CD4-positive, alpha-beta T cell treated with Interleukin-17A for 1 hour (primary cell): ENCODE data around the gene AP1M1.
A peak's percentile ranks its signal among the peaks of the same experiment; 100 is the strongest.
"Not testable (repeated sequence)": the region's sequence is repeated elsewhere in the genome, so short reads cannot be mapped to it uniquely, and the experiment has no call there.

Source experiments
- DNase-seq: peaks from one replicate; pipeline ENCODE4 v3.0.0-alpha.2; 2020

AP1M1 gene

DNA sequence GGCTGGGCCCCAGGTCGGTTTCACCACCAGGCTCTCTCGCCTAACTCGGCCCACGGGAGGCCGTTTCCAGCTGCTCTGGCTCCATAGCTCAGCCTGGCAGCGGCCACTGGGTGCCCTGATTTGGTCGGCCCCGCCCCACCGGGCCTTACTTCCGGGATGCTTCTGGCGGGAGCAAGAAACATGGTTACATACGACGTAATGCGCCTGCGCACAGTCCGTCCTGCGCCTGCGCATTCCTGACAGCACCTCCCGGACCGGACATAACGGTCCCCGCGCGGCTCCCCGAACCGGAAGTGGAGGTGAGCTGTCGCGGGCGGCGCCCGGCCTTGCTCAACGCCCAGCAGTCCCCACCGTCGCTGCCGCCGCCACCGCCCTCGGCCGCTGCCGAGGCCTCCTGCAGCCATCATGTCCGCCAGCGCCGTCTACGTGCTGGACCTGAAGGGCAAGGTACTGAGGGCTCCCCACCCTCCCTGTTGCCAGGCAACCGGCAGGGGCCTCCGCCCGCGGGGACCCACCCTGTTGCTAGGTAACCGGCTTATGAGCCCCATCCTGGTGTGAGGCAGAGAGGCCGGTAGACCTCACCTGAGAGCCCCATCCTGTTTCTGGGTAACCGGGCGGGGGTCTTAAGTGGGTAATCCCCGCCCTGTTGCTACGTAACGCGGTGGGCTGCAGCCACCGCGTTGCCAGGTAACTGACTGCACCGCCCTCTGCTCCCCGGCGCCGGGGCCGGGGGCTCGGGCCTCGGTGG is at the start of gene AP1M1:
TSS of gene AP1M1 (plus strand) at position 290 of the 748 bp plus-strand sequence. CDS start at position 406, 116 bp downstream.
- peak; percentile 98 for DNase-seq

DNA sequence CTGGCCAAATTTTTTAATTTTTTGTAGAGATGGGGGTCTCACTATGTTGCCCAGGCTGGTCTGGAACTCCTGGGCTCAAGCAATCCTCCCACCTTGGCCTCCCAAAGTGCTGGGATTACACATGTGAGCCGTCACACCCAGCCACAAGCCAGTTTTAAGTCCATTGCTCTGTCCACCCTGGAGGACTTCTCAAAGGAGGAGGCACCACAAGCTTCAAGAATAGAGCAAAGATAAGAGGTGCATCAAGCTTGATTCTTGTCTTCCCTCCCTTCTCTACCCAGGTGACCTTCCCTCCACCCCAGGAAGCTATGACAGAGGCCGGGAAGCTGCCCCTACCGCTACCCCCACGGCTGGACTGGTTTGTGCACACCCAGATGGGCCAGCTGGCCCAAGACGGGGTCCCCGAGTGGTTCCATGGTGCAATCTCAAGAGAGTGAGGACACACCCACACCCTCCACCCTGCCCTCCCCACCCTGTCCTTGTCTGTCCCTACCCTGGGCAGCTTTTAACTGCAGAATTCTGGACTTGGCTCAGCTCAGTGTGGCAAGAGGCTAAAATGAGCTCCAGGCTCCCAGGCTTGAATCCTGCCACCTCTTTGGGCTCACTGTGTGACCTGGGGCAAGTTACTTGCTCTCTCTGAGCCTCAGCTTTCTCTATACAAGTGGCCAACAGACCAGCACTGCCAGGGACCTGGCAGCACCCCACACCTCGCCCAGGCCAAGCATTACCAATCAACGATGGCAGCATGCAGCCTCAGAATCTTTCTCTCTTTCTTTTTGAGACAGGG is 49.1 kb upstream of the AP1M1 start:
- no peak for DNase-seq

DNA sequence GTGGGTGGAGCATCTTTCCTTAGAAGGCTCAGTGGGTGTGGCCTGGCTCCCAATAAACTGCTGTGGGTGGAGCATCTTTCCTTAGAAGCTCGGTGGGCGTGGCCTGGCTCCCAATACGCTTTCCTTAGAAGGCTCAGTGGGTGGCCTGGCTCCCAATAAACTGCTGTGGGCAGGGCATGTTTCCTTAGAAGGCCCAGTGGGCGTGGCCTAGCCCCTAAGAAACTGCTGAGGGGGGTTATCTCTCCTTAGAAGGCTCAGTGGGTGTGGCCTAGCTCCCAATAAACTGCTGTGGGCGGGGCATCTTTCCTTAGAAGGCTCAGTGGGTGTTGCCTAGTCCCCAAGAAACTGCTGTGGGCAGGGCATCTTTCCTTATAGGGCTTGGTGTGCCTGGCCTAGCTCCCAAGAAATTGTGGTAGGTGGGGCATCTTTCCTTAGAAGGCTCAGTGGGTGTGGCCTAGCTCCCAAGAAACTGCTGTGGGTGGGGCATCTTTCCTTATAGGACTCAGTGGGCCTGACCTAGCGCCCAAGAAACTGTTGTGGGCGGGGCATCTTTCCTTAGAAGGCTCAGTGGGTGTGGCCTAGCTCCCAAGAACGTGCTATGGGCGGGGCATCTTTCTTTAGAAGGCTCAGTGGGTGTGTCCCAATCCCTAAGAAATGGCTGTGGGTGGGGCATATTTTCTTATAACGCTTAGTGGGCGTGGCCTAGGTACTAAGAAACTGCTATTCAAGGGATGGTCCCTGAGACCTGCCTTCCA is 44.0 kb upstream of the AP1M1 start:
- no peak for DNase-seq

DNA sequence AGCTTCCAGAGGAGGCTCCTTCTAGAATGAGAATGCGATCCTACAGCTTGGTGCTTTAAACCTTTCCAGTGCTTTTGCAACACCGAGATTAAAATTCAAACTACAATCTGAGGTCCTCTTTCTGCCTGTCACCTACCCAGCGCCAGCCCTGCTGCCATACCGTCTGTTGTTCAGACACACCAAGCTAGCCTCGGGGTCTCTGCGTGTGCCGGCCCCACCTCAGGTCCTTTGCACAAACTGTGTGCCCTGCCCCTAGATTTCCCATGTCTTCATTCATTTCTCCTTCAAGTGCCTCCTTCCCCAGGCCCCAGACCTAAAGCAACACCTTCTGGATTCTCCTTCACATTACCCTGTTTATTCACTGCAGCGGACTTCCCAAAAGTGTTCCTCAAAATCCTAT is 43.2 kb upstream of the AP1M1 start:
- no peak for DNase-seq

DNA sequence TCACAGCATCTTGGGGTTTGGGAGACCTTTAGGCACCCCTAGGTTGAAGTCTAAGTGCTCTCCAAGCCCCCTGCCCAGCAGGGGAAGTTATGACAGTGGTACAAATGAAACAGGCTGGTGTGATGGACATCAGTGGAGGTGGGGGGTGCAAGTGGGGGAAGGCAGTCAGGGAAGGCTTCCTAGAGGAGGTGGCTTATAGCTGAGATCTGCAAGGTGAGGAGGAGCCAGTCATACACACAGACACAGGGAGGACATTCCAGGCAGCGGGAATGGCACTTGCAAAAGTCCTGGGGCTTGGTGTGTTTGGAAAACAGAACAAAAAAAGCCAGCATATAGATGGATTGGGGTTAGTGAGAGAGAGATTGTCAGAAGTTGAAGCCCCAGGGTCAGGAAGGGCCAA is 42.6 kb upstream of the AP1M1 start:
- no peak for DNase-seq

DNA sequence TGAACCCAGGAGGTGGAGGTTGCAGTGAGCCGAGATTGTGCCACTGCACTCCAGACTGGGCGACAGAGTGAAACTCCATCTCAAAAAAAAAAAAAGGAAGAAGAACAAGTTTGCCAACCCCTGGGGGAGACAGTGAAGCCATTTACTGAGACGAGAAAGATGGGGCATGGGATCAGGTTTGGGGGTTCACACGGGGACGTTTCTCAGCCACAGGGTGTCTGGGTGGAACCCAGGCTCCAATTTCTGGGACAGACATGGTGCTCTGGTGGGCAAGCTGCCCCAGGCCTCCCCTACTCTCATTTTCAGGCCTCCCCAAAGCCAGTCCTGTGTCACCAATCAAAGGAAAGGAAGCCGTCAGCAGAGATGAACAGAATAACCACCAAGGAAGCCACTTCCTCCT is 40.8 kb upstream of the AP1M1 start:
- no peak for DNase-seq

DNA sequence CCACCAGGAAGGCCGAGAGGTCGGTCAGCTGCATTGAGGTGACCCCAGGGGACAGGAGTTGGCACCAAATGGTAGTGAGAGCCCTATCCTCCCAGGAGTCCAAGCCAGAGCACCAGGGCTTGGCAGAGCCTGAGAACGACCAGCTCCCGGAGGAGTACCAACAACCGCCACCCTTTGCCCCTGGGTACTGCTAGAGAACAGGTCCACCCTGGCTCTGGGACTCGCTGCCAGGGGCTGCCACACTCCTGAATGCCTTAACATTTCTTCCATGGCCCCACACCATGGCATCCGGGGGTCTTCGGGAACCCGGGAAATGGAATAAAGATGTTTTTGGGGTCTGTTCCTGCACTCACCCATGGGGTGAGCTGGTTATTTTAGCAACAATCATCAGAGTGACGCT is 40.1 kb upstream of the AP1M1 start:
- no peak for DNase-seq

DNA sequence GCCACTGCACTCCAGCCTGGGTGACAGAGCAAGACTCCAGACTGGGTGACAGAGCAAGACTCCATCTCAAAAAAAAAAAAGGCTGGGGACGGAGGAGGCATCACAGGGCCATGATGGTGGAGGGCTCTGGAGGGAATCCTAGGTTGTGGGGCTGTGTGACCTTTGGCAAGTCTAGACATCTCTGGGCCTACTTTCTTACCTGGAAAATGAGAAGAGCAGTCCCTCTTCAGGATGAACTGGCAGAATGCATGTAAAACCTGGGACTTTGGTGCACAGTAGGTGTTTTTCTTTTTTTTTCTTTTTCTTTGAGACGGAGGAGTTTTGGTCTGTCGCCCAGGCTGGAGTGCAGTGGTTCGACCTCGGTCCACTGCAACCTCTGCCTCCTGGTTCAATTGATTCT is 38.1 kb upstream of the AP1M1 start:
- DNase-seq = no peak

DNA sequence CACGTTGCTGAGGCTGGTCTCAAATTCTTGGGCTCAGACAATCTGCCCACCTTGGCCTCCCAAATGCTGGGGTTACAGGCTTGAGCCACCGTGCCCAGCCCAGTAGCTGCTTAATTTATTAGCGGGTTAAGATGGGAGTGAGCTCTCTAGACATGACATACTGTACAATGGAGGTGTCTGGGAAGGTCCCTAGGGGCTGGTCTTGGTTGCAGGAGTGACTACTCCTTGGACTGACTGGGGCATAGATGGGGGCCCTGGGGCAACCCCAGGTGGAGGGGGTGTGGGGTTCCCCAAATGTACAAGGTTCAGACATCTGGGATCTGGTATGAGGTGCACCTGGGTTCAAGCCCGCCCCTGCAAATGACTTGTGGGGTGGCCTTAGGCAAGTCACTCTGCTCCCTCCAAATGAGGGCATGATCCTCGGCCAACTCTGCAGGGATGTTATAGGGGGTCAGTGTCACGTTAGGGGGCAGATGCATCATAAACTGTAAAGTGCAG is 37.2 kb upstream of the AP1M1 start:
- DNase-seq = no peak

DNA sequence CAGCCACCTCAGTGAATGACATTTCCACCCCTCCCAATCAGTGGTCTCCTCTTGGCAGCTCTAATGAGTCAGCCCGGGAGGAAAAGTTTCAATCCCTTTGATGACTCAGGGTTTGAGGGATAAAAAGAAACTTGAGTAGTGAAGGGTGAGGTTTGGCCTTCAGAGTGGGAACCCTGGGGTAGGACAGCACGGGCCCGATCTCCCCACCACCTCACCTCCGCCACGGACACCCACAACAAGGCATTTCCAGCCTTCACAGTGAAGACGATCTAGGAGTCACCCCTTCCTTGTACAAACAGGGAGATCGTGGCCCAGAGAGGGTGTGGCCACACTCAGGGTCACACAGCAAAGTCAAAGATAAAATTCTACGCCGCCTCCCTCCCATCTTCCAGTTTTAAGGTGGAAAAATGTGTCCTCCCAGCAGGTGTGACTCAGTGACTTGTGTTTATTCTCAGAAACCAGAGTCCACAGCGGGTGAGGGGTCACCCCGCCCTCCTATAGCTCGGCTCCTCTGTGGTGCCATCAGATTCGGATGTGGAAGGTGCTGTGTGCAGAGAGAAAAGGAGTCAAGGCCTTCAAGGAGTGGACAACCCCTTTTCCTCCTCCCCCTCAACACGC is 36.7 kb upstream of the AP1M1 start:
- DNase-seq = no peak

DNA sequence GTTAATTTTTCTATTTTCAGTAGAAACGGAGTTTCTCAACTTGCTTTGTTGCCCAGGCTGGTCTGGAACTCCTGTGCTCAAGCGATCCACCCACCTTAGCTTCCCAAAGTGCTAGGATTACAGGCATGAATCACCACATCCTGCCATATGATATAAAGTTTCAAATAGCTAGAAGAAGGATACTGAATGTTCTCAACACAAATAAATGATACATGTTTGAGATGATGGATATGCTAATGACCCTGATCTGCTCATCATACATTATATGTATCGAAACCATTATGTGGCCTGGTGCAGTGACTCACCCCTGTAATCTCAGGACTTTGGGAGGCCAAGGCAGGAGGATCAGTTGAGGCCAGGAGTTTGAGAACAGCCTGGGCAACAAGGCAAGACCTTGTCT is 35.9 kb upstream of the AP1M1 start:
- no peak for DNase-seq

DNA sequence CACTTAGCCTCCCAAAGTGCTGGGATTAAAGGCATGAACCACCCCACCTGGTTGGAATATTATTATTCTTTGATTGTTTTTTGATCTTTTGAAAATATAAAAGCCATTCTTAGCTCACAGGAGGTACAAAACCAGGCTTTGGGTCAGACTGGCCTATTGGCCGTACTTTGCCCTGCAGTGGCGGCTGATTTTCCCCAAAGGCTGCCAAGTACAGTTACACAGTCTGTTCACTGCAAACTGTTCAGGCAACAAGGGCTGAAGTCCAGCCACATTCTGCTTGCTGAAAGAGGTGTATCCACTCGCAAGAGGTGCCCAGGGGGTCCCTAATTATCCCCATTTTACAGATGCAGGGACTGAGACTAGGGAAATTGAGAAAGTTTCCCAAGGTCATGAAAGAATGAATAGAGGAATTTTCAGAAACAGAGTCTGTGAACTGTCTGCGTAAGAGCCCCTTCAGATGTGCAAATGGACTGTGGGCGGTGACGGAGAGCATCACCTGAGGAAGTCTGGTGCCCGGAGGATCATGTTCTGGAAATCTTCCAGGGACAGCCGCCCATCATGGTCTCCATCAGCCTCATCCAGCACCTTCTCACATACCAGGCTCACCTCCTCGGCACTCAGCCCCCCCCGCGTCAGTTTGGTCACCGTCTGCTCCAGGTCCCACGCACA is 33.4 kb upstream of the AP1M1 start:
- DNase-seq = no peak

DNA sequence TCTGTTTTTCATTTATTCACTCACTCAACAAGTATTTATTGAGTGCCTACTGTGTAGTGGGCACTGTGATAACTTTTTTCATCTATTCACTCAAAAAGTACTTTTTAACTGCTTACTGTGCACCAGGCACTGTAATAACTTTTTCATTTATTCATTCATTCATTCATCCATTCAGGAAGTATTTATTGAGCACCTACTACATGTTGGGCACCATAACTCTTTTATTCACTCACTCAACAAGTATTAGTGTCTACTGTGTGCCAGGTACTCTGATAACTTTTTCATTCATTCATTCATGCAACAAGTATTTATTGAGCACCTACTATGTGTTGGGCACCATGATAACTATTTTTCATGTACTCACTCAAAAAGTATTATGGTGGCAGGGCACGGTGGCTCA is 31.3 kb upstream of the AP1M1 start:
- no peak for DNase-seq

DNA sequence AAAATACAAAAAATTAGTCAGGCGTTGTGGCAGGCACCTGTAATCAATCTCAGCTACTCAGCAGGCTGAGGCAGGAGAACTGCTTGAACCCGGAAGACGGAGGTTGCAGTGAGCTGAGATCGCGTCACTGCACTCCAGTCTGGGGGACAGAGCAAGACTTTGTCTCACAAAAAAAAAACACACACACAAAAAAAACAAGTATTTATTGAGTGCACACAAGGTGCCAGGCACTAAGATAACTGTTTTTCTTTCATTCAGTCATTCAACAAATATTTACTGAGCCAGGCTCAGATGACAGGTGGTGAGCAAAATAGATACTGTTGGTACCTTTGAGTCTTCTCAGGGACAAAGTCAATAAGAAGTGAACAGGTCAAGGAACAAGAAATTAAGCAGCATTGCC is 30.7 kb upstream of the AP1M1 start:
- no peak for DNase-seq

DNA sequence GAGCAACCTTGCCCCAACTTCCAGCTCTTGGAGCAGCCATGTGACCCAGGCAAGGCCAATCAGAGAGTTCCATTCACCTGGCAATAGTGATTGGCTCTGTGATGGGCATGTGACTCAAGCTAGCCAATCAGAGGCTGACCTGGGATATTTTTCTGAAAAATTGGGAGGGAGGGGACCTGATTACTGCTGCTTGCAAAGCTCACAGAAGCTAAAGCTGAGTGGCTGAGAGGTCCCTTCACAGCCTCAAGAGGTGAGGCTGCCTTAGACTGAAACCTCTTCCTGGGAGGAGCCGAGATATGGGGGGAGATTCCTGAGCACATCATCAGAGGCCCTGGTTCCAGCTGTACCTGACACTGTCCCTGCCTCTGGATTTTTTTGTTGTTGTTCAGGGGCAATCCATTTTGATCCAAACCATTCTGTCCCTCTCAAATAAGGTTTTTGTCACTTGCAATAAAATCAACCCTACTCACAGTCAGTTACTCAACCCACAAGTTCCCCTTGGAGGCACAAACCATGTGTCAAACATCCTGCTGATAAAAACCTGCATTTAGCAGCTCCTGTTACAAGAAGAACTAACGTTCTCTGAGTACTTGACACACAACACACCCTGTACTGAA is 29.1 kb upstream of the AP1M1 start:
- peak; percentile 33 for DNase-seq

DNA sequence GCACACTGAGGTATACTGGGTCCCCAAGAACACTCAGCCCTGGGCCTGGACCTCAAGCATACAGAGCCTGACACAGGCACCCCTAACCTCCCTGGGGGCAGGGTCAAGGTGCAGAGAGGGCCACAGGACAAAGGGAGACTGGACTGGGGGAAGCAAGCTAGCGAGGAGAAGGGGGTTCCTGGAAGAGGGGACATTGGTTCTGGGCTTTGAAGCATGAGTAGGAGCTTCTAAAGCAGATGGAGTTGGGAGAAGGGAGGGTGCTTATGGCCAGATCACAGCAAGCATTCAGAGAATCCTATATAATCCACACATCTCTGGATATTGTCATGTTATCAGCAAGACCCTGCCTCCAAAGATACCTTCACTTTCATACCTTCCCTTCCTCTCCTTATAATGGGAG is 27.6 kb upstream of the AP1M1 start:
- DNase-seq = no peak

DNA sequence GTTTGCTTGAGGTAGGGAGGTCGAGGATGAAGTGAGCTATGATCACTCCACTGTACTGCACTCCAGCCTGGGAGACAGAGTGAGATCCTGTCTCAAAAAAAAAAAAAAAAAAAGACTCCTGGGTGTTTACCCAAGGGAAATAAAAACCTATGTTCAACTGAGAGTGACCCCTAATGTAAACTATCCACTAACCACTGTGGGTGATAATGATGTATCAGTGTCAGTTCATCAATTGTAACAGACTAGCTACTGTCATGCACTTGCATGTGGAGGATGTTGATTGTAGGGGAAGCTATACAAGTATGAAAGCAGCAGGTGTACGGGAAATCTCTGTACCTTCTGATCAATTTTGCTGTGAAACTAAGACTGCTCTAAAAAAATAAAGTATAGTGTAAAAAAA is 21.8 kb upstream of the AP1M1 start:
- no peak for DNase-seq

DNA sequence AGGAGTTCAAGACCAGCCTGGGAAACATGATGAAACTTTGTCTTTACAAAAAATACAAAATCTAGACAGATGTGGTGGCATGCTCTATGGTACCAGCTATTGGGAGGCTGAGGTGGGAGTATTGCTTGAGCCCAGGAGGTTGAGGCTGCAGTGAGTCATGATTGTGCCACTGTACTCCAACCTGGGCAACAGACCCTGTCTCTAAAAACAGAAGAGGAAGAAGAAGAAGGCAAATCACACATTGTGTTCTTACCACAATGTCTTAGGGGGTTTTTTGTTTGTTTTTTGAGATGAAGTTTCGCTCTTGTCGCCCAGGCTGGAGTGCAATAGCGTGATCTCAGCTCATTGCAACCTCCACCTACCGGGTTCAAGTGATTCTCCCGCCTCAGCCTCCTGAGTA is 18.8 kb upstream of the AP1M1 start:
- not testable (repeated sequence) for DNase-seq

DNA sequence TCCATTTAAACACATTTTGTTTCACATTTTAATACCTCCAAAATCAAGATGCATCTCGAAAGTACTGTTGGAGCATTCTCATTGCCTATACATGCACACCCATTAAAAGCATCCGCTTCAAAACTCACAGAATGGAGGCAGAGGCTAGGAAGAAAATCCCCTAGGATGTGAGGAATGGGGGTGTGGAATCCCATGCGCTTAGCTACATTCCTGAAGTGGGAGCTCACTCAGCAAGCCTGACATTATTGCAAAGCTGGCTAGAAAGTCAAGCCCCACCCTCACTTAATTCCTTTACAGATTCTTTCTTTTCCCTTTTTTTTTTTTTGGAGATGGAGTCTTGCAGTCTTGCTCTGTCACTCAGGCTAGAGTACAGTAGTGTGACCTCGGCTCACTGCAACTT is 17.1 kb upstream of the AP1M1 start:
- no peak for DNase-seq

DNA sequence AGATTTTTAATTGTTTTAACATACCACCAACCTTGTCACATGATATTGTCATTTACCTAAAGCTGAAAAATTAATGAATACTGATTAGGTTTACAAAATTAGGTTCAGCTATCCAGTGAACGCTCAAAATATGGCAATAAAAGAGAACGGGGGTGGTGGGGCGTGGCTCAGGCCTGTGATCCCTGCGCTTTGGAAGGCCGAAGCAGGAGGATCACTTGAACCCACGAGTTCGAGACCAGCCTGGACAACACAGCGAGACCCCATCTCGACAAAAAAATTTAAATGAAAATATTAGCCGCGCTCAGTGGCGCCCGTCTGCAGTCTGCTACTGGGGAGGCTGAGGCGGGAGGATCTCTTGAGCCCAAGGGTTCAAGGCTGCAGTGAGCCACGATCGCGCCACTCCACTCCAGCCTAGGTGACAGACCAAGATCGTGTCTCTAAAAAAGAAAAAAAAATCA is 13.0 kb upstream of the AP1M1 start:
- DNase-seq = no peak

DNA sequence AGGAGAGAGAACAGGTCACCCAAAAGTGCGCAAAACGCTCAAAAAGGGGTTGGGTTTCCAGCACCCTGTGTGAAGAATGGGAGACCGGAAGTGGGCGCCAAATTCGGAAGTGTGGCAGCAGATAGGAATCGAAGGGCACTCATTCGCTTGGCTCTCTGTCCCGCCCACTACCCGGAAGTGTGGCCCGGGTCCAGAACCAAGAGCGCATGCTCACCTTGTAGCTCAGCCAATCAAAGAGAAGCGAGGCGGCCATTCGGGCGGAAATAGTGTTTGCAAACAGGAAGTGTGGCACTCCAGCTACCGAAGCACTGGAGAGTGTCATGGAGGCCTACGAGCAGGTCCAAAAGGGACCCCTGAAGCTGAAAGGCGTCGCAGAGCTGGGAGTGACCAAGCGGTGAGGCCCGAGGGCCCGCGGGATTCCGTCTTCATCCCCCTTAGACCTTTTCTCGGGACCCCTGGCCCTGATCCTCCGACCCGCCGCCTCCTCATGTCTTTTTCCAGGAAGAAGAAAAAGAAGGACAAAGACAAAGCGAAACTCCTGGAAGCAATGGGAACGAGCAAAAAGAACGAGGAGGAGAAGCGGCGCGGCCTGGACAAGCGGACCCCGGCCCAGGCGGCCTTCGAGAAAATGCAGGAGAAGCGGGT is 12.5 kb upstream of the AP1M1 start, which contains the start of gene FAM32A:
TSS of gene FAM32A (plus strand) at position 288 of the 645 bp plus-strand sequence. CDS start at position 321, 33 bp downstream.
- DNase-seq = peak; percentile 100
